H1 (cell line): Measurements from ENCODE around the gene CIT. TPM values are rescaled to one million over a fixed set of nuclear protein-coding genes. Genes with fewer than 3 reads are reported as not detected.

Experiments
- CTCF ChIA-PET: fragments of 300-600 bp; sonication (Branson Sonifier 250); formaldehyde crosslinking; loops from one replicate; lab custom pipeline; 2021; ENCODE audit not compliant: partially characterized antibody; lab: Charles Lee
- POLR2A ChIA-PET: fragments of 300-600 bp; sonication (Branson Sonifier 250); formaldehyde crosslinking; loops from one replicate; lab custom pipeline; 2021; ENCODE audit warnings: inconsistent platforms; ENCODE audit not compliant: partially characterized antibody; lab: Charles Lee
- DNase-seq, 2 experiments: peaks; one replicate each; pipeline versions ENCODE4 v3.0.0 to v3.0.0-alpha.2; 2010 to 2022; ENCODE audit warnings: low spot score in 2 of 2, low read depth in 1 of 2, mixed read lengths in 1 of 2
- FAIRE-seq: peaks from 2 replicates; lab custom pipeline; 2011; peaks lifted over from hg19 to GRCh38; lab: Jason Lieb, UNC
- H2AFZ ChIP-seq: 2 replicates; pipeline ENCODE4 v1.8.1; 2012; ENCODE audit warnings: low read length, inconsistent platforms
- H2AK5ac ChIP-seq: 2 replicates; pipeline ENCODE4 v1.6.1; 2013; ENCODE audit warnings: low read depth, low read length
- H2BK120ac ChIP-seq: replicated peaks from 2 replicates; pipeline ENCODE3; 2013; ENCODE audit warnings: low read depth, low read length, inconsistent platforms
- H2BK12ac ChIP-seq: 2 replicates; pipeline ENCODE4 v1.6.1; 2013; ENCODE audit warnings: low read depth, low read length
- H2BK15ac ChIP-seq: 2 replicates; pipeline ENCODE4 v1.6.1; 2013; ENCODE audit warnings: low read length
- H2BK20ac ChIP-seq: 2 replicates; pipeline ENCODE4 v1.6.1; 2013; ENCODE audit warnings: low read length
- H2BK5ac ChIP-seq: 2 replicates; pipeline ENCODE4 v1.6.1; 2013; ENCODE audit warnings: low read depth, low read length
- H3K14ac ChIP-seq: 2 replicates; pipeline ENCODE4 v1.6.1; 2013; ENCODE audit warnings: inconsistent platforms; ENCODE audit not compliant: insufficient read length
- H3K18ac ChIP-seq: 2 replicates; pipeline ENCODE4 v1.6.1; 2013; ENCODE audit warnings: low read length; ENCODE audit errors: extremely low read depth
- H3K23ac ChIP-seq: 2 replicates; pipeline ENCODE4 v1.6.1; 2013; ENCODE audit warnings: inconsistent platforms; ENCODE audit not compliant: insufficient read length
- H3K23me2 ChIP-seq: 2 replicates; pipeline ENCODE4 v1.6.1; 2013; ENCODE audit warnings: low read depth, low read length
- H3K27ac ChIP-seq: 2 replicates; pipeline ENCODE4 v1.6.1; 2011; ENCODE audit warnings: low read depth, low read length, inconsistent platforms
- H3K27me3 ChIP-seq, 4 experiments: replicated peaks in 1 of 4; 1 replicate in 1 of 4; 2 replicates in 3 of 4; pipeline versions ENCODE4 v1.6.1 to v1.8.1; 2011 to 2013; ENCODE audit warnings: low read length in 3 of 4, mild to moderate bottlenecking in 3 of 4, inconsistent platforms in 2 of 4, mixed read lengths in 2 of 4, moderate library complexity in 1 of 4; ENCODE audit not compliant: control insufficient read depth in 3 of 4, insufficient read depth in 3 of 4; ENCODE audit errors: extremely low read depth in 1 of 4
- H3K36me3 ChIP-seq, 4 experiments: 2 replicates each; pipeline versions ENCODE4 v1.6.1 to v1.8.1; 2011 to 2013; ENCODE audit warnings: mild to moderate bottlenecking in 4 of 4, low read length in 3 of 4, moderate library complexity in 2 of 4, control low read depth in 1 of 4, inconsistent platforms in 1 of 4; ENCODE audit not compliant: insufficient read depth in 4 of 4, control insufficient read depth in 2 of 4
- H3K4ac ChIP-seq: replicated peaks from 2 replicates; pipeline ENCODE3; 2013; ENCODE audit warnings: low read length, low read depth, mixed read lengths, inconsistent platforms; ENCODE audit not compliant: insufficient read length
- H3K4me1 ChIP-seq, 4 experiments: replicated peaks in 1 of 4; 1 replicate in 1 of 4; 2 replicates in 3 of 4; pipeline versions ENCODE4 v1.6.1 to v1.8.1; 2011 to 2013; ENCODE audit warnings: low read length in 3 of 4, inconsistent platforms in 2 of 4, mixed read lengths in 1 of 4; ENCODE audit not compliant: insufficient read depth in 4 of 4, control insufficient read depth in 3 of 4
- H3K4me2 ChIP-seq, 2 experiments: 2 replicates each; pipeline versions ENCODE4 v1.6.1 to v1.8.1; 2011 to 2013; ENCODE audit warnings: low read depth in 2 of 2, low read length in 2 of 2, control low read depth in 1 of 2, inconsistent platforms in 1 of 2, mild to moderate bottlenecking in 1 of 2; ENCODE audit not compliant: insufficient read depth in 1 of 2
- H3K4me3 ChIP-seq, 4 experiments: fragments of 200-600, 300-600 bp in 1 of 4; sonication (generic), shearing (Covaris generic), sonication (Bioruptor Twin) in 1 of 4; 2 replicates each; pipeline versions ENCODE4 v1.5.1 to v1.8.1; 2011 to 2016; ENCODE audit warnings: low read length in 4 of 4, low read depth in 3 of 4, control low read depth in 2 of 4, inconsistent platforms in 2 of 4, mild to moderate bottlenecking in 2 of 4, mixed read lengths in 1 of 4, moderate library complexity in 1 of 4; ENCODE audit not compliant: insufficient read depth in 2 of 4; ENCODE audit errors: extremely low read depth in 1 of 4
- H3K56ac ChIP-seq: replicated peaks from 2 replicates; pipeline ENCODE3; 2013; ENCODE audit warnings: low read depth, mild to moderate bottlenecking, mixed read lengths, low read length, inconsistent platforms; ENCODE audit not compliant: insufficient read length
- H3K79me1 ChIP-seq: 2 replicates; pipeline ENCODE4 v1.6.1; 2013; ENCODE audit warnings: low read depth, low read length, control low read depth
- H3K79me2 ChIP-seq, 2 experiments: 2 replicates each; pipeline versions ENCODE4 v1.6.1 to v1.8.1; 2012 to 2013; ENCODE audit warnings: low read length in 2 of 2, mild to moderate bottlenecking in 2 of 2, inconsistent platforms in 1 of 2; ENCODE audit not compliant: insufficient read depth in 2 of 2, control insufficient read depth in 1 of 2
- H3K9ac ChIP-seq, 4 experiments: replicated peaks in 1 of 4; 1 replicate in 1 of 4; 2 replicates in 3 of 4; pipeline versions ENCODE4 v1.6.1 to v1.8.1; 2011 to 2013; ENCODE audit warnings: low read depth in 3 of 4, low read length in 3 of 4, control low read depth in 2 of 4, mild to moderate bottlenecking in 2 of 4, moderate library complexity in 2 of 4, inconsistent platforms in 1 of 4; ENCODE audit errors: extremely low read depth in 1 of 4
- H3K9me3 ChIP-seq, 2 experiments: 2 replicates each; pipeline versions ENCODE4 v1.6.1 to v1.8.1; 2012 to 2013; ENCODE audit warnings: mild to moderate bottlenecking in 2 of 2, moderate library complexity in 2 of 2, control low read depth in 1 of 2, inconsistent platforms in 1 of 2, low read depth in 1 of 2, low read length in 1 of 2, mixed read lengths in 1 of 2; ENCODE audit not compliant: insufficient read depth in 2 of 2
- H4K20me1 ChIP-seq, 2 experiments: replicated peaks in 1 of 2; 2 replicates each; pipeline versions ENCODE3 to v1.8.1; 2011 to 2013; ENCODE audit warnings: inconsistent platforms in 2 of 2, low read length in 2 of 2, mild to moderate bottlenecking in 1 of 2; ENCODE audit not compliant: insufficient read depth in 2 of 2, control insufficient read depth in 1 of 2
- H4K5ac ChIP-seq: 2 replicates; pipeline ENCODE4 v1.6.1; 2013; ENCODE audit warnings: low read length, low read depth, mixed read lengths, inconsistent platforms; ENCODE audit not compliant: insufficient read length
- H4K8ac ChIP-seq: 2 replicates; pipeline ENCODE4 v1.8.0; 2013; ENCODE audit warnings: mild to moderate bottlenecking, moderate library complexity, low read length, inconsistent platforms; ENCODE audit not compliant: insufficient read depth; ENCODE audit errors: extremely low read depth
- H4K91ac ChIP-seq: replicated peaks from 2 replicates; pipeline ENCODE3; 2013; ENCODE audit warnings: low read length, mixed read lengths, inconsistent platforms; ENCODE audit not compliant: insufficient read length
- CTBP2 ChIP-seq: IDR thresholded peaks from 2 replicates; pipeline ENCODE4 v1.7.0; 2011; ENCODE audit warnings: borderline replicate concordance, mild to moderate bottlenecking, moderate library complexity, mixed read lengths, low read length; ENCODE audit not compliant: insufficient read depth, insufficient read length
- EP300 ChIP-seq, 2 experiments: IDR thresholded peaks; 1 replicate in 1 of 2; 2 replicates in 1 of 2; pipeline ENCODE4 v1.6.1; 2011 to 2012; ENCODE audit warnings: low read depth in 2 of 2, low read length in 2 of 2, mild to moderate bottlenecking in 2 of 2, borderline replicate concordance in 1 of 2, inconsistent platforms in 1 of 2, moderate library complexity in 1 of 2
- POU5F1 ChIP-seq: IDR thresholded peaks from 2 replicates; pipeline ENCODE4 v1.6.1; 2011; ENCODE audit warnings: low read depth, mild to moderate bottlenecking, low read length, moderate library complexity
- SUZ12 ChIP-seq: fragments of 200-600 bp; sonication (generic); IDR thresholded peaks from 2 replicates; pipeline ENCODE4 v1.6.1; 2012; ENCODE audit warnings: mild to moderate bottlenecking, inconsistent platforms, low read length, moderate library complexity, mixed read lengths
- WGBS, 2 experiments: shearing (Covaris generic) in 1 of 2; methylation state at CpG; one replicate each; pipeline versions ENCODE4 v1.1.6 to v1.1.7; 2013 to 2015; ENCODE audit warnings: low lambda C conversion rate in 2 of 2, mixed read lengths in 2 of 2, inconsistent platforms in 1 of 2, low coverage in 1 of 2, missing lambda C conversion rate in 1 of 2; ENCODE audit not compliant: insufficient replicate concordance in 2 of 2, insufficient coverage in 1 of 2, insufficient read length in 1 of 2; ENCODE audit errors: extremely low coverage in 1 of 2, missing lambda C conversion rate in 1 of 2; 5-methylcytosine and 5-hydroxymethylcytosine counted together
- polyA plus RNA-seq, 7 experiments: library from polyadenylated mRNA; depleted of rRNA in 3 of 7; stranded (reverse) in 5 of 7; unstranded in 2 of 7; fragments of >200 nt in 5 of 7; fragments of 200-250 nt in 2 of 7; gene quantifications; 1 replicate in 5 of 7; 2 replicates in 1 of 7; 4 replicates in 1 of 7; pipeline versions ENCODE4 v1.2.1 to v1.2.3, GENCODE V29; 2011 to 2013; ENCODE audit warnings: missing spikeins in 2 of 7, mixed read lengths in 2 of 7
- total RNA-seq: library from RNA; stranded (reverse); fragmentation: NEBNext Ultra II Directional; extraction: Animal tissue kit (Norgen Biotek cat#: 25700); gene quantifications from 2 replicates; pipeline ENCODE4 v1.2.1, GENCODE V29; 2021
- TF ChIP-seq, protein P1 (sequence below): IDR thresholded peaks from 2 replicates; pipeline ENCODE4 v1.6.1; 2012; ENCODE audit warnings: low read length, inconsistent platforms

Gene CIT
- total and polyA plus RNA-seq, 2 of the 8 experiments (the other 6 are each of a cell fraction or from before 2014, with no cell fraction given) = 17.1 to 60.9 TPM

- no peak for FAIRE-seq
- H2BK120ac ChIP-seq = no peak overlapping the region
- H4K20me1 ChIP-seq = no peaks in the 10 kb centered on the region
- peaks cover 13 to 76% (median 52%) of the 10 kb centered on the region in 4 experiments for H3K36me3 ChIP-seq
- H3K27ac ChIP-seq = no peak overlapping the region; the same call in 1 of the 2 replicates
- no peak overlapping the region for H3K4ac ChIP-seq
- 86% methylated on average over 5 of the region's 5 CpGs; no CpG with 5 or more reads in 1 of the 2 experiments for WGBS, 2 experiments
- no peak overlapping the region for H2AFZ ChIP-seq
- H3K27me3 ChIP-seq = no peaks in the 10 kb centered on the region
- H4K5ac ChIP-seq = no peak overlapping the region
- no peak overlapping the region for H3K23ac ChIP-seq
- no peak overlapping the region for H2BK15ac ChIP-seq
- no peak overlapping the region for H3K4me2 ChIP-seq
- POLR2A ChIA-PET = interaction anchor here (0.7 kb wide), 1 partner anchor 15 kb away, joined by 3 read pairs; no protein-coding TSS in a partner anchor
- no peak overlapping the region for H3K18ac ChIP-seq
- H2BK5ac ChIP-seq = no peak overlapping the region
- H3K23me2 ChIP-seq = no peaks in the 10 kb centered on the region
- H3K14ac ChIP-seq = no peak overlapping the region
- no peaks in the 10 kb centered on the region for H3K4me1 ChIP-seq
- CTCF ChIA-PET = interaction anchor here (0.7 to 1.2 kb wide), 4 partner anchors 22 to 319 kb away, joined by 3 to 6 read pairs (median 4); no protein-coding TSS in a partner anchor
- H2AK5ac ChIP-seq = no peak overlapping the region
- no peak overlapping the region for H2BK12ac ChIP-seq
- H4K91ac ChIP-seq = no peak overlapping the region
- no peak overlapping the region for H3K56ac ChIP-seq
- no peaks in the 10 kb centered on the region for H3K79me2 ChIP-seq
- no peaks in the 10 kb centered on the region; the same call in 1 of the 2 replicates for H3K79me1 ChIP-seq
- no peak overlapping the region for H3K9ac ChIP-seq
- no peaks in the 10 kb centered on the region for H3K9me3 ChIP-seq
- no peak for DNase-seq
- TF ChIP-seq EP300 (IDR thresholded peaks at IDR 0.05; ENCODE audit: borderline replicate concordance in 1 of 2, low read depth in 2 of 2, low read length in 2 of 2) (no peak), CTBP2 (no peak), POU5F1 (no peak), SUZ12 (no peak)
- TF ChIP-seq, protein P1, sequence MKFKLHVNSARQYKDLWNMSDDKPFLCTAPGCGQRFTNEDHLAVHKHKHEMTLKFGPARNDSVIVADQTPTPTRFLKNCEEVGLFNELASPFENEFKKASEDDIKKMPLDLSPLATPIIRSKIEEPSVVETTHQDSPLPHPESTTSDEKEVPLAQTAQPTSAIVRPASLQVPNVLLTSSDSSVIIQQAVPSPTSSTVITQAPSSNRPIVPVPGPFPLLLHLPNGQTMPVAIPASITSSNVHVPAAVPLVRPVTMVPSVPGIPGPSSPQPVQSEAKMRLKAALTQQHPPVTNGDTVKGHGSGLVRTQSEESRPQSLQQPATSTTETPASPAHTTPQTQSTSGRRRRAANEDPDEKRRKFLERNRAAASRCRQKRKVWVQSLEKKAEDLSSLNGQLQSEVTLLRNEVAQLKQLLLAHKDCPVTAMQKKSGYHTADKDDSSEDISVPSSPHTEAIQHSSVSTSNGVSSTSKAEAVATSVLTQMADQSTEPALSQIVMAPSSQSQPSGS = no peak
- no peak overlapping the region for H4K8ac ChIP-seq
- no peak overlapping the region for H3K4me3 ChIP-seq
- H2BK20ac ChIP-seq = no peak overlapping the region
Observed at GRCh38 chr12:119868992-119869391, 8.1 kb downstream of the CIT start.
